NAMALWA (cell line): ENCODE results near the gene GSE1.

Source experiments
- DNase-seq: peaks from one replicate; pipeline ENCODE4 v3.0.0-alpha.2; 2015; ENCODE audit warnings: low spot score

GSE1 gene

DNA sequence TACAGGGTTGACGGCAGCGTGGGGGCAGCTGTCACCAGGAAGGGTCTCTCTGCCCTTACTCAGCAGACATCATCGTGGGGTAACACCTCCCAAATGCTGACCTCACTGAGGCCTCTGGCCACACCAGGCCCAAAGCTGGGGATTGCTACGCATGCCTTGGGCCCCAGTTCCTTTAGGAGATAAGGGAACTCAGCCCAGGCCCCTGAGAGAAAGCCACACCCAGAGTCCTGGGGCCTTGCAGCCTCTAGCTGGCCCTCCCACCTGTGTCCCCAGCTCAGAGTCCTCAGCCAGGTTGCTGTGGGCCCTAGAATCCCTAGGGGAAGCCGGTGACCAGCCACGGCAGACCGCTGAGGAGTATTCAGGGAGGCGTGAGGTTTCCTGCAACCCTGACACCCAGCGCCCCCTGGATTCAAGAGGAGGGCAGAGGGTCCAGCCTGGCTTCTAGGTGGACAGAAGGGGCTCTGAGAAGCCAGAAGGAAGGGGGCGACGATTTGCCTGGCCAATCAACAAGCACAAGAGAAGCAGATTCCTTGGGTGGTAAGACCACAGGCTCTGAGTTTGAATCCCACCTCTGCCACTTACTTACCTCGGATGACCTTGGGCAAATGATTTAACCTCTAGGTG is 85.9 kb downstream of the GSE1 start:
- no peak for DNase-seq

DNA sequence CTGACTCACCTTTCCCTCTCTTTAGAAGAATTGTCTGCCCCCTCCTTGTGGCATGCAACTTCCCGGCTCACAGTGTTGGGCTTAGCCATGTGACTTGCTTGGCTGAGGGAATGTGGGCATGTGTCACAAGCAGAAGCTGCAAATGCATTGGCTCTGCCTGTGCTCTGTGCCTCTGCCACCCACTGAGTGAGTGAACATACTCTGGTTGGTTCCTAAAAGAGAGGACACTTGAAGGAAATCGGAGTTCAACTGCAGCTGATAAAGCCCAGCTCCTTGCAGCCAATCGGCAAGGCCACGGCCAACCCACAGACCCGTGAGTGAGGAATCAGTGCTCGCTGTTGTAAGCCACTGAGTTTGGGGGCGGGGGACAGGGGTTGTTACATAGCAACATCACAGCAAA is 86.5 kb downstream of the GSE1 start:
- no peak for DNase-seq

DNA sequence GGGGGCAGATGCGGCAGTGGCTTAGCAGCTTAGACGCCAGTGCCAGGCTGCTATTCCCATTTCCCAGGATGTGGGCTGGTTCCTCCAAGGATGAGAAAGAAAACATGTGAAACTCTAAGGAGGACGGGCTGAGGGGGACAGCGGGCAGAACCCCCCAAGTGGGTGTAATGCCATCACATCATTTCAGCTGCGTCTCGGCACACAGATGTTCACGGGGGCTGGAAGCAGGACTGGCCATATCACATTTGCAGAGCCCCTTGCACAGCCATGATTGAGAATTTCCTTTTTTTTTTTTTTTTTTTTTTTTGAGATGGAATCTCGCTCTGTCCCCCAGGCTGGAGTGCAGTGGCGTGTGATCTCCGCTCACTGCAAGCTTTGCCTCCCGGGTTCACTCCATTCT is 90.9 kb downstream of the GSE1 start:
- DNase-seq: no peak

DNA sequence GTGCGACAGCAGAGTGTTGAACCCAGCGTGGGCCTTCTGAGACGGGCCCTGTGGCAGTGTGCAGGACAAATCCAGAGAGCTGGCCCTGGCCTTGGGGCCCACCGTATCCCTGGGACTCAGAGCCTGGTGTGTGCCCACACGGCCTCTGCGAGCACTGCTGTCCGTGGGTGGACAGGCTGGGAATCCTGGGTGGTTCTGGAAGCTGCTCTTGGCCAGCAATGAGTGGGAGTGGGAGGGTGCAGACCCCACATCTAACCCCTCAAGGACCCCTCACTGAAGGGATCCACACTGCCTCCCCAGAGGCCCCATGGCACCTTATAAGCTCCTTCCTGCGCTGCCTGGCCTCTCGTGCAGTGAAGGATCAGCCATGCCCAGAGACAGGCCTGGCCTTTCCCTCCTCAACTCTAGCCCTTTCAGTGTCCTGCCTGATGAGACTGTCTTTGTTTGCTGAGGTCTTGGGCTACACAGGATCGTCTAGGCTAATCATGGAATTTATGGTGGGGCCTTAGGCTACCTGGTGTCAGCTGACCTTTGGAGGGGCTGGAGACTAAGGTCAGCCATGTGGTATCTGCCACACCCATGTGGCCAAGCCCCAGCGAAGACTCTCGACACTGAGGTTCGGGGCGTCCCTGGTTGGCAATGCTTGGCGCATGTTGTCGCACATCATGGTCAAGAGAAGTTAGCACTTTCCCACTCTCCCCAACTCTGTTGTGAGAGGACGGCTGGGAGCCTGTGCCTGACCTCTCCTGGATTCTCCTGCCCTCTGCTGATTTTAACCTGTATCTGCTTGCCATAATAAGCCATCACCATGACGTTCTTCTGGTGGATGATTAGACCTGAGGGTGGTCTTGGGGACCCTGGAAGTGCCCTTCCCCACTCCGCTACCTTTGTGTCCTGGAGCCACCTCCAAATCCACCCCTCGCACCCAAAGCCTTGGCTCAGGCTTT is 92.1 kb downstream of the GSE1 start:
- DNase-seq: no peak

DNA sequence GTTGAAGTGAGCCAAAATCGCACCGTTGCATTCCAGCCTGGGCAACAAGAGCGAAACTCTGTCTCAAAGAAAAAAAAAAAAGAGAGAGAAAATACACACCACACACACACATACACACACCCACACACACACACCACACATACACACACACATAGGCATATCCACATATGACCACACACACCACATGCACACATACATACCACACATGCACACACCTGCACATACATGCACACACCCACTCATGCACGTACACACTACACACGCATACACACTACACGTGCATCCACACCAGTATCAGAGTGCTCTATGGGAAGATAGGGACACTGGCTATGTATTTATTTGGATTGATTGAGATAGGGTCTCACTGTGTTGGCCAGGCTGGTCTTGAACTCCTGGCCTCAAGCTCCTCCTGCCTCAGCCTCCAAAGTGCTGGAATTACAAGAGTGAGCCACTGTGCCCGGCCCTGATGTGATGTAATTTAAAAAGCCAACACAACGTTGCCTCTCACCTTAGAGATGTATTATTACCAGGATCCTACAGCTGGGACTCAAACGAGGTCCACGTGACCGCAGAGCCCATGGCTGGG is 93.4 kb downstream of the GSE1 start:
- no peak for DNase-seq

DNA sequence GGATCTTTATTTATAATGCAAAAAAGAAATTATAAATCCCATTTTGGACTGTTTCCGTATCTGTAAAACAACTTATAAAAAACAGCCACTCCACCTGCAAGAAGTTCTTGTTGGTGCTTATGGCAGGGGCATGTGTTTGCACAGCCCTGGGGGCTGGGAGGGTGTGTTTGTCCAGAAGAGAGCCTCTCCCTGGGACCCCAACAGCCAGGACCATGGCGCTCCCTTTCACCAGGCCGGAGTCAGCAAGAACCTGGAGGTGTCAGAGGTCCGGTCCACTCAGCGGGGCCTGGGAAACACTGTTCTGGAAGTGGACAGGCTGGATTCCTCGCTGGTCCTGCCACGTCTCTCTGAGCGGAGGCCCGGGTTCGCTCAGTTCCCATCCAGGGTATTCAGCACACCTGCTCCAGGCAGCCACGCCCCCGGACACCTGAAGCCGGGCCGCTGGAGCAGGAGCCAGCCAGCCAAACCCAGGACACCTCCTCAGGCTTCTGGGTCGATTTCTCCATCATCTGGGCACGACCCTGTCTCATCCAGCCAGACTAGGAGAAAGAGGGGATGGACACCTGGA is 94.5 kb downstream of the GSE1 start:
- no peak for DNase-seq

DNA sequence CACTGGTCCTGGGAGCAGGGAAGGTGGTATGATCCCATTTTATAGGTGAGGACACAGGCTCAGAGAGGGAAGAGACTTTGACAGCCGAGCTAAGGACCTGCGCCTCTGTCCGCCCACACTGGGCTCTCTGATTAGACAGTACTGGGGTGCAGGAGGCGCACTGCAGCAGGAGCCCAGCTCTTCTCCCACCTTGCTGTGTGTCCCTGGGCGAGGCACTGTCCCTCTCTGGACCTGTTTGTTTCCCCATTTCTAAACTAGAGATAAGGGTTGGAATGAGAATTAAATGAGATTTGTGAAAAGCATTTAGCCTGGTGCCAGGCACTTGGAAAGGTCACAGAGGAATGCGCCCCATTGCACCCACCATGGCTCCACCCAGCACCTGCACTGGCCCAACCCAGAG is 95.2 kb downstream of the GSE1 start:
- DNase-seq: no peak

DNA sequence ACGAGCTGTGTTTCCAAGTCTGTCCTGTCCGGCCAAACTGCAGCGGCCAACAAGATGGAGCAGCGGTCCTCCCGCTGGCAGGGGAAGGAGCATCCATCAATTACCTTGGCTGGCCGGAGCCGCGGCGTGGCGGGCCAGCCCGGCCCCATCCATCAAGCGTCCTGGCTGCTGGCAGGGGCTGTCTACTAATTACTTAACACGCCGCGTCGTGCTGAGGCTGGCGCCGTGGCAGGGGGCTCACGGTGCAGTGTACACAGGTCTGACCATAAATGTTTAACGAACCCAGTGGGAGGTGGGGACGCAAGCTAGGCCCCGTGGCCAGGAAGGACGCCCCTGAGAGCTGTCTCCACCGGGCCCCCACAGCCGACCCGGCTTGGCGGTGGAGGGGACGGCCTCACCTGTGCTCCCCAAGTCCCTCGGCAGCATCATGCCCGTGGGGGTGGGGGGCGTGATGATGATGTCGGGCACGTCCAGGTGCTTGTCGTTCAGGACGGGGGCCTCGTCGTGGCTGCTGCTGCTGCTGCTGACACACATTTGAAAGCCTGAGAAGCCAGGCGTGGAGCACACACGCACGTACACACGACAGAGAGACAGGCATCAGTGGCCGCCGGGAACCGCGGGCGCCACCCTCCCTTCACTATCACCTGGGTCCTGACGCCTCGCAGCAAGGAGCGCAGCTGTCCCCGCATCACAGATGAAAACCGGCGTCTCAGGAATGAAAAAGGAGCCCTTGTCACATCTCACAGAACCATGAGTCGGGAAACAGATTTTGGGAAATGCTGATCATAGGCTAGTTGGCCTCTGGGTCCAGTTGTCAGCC is 96.9 kb downstream of the GSE1 start:
- DNase-seq: no peak

DNA sequence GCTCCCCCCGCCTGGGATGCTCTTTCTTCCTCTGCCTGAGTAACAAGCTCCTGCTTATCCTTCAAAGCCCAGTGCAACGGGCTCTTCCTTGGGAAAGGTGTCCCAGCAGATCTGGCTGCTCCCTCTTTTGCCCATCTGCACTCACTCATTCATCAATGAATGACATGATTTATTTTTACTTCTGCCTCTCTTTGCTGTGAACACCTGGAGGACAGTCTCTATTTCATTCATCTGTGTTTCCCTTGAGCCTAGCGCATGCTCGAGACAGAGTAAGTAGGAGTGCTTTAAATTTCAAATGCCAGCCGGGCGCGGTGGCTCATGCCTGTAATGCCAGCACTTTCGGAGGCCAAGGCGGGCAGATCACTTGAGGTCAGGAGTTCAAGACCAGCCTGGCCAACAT is 97.6 kb downstream of the GSE1 start:
- no peak for DNase-seq

DNA sequence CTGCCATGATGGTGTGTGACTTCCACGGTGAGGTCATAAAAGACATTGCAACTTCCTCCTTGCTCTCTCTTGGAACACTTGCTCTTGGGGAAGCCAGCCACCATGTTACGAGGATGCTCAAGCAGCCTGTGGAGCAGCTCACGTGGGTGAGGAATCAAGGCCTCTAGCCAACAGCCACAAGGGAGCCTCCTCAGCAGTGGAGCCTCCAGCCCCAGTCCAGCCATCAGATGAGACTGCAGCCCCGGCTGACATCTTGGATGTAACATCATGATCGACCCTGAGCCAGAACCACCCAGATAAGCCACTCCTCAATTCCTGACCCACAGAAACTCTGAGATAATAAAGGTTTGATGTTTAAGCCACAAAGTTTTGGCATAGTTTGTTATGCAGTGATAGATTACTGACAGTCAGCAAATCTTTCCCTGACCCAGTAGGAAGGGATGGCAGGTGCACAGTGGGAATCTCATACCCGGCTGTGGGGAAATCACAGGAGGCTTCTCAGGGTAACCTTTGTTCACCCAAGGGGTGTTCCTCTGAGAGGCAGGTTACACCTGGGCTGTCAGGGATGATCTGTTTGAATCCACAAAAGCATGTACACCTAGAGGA is 99.0 kb downstream of the GSE1 start:
- no peak for DNase-seq

DNA sequence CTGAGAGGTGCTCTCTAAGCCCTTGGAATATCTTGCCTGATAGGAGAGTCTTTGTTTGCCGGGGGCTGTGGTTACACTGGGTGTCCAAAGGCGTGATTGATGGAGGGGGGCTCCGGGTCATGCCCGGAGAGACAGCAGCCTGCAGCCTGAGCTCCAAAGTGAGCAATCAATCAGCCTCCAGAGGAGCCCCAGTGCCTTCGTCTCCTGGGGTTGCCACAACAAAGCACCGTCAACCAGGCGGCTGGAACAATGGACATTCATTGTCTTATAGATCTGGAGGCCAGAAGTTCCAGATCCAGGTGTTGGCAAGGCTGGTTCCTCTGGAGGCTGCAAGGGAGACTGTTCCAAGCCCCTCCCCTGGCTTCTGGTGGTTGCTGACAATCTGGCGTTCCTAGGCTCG is 99.7 kb downstream of the GSE1 start:
- DNase-seq: no peak

DNA sequence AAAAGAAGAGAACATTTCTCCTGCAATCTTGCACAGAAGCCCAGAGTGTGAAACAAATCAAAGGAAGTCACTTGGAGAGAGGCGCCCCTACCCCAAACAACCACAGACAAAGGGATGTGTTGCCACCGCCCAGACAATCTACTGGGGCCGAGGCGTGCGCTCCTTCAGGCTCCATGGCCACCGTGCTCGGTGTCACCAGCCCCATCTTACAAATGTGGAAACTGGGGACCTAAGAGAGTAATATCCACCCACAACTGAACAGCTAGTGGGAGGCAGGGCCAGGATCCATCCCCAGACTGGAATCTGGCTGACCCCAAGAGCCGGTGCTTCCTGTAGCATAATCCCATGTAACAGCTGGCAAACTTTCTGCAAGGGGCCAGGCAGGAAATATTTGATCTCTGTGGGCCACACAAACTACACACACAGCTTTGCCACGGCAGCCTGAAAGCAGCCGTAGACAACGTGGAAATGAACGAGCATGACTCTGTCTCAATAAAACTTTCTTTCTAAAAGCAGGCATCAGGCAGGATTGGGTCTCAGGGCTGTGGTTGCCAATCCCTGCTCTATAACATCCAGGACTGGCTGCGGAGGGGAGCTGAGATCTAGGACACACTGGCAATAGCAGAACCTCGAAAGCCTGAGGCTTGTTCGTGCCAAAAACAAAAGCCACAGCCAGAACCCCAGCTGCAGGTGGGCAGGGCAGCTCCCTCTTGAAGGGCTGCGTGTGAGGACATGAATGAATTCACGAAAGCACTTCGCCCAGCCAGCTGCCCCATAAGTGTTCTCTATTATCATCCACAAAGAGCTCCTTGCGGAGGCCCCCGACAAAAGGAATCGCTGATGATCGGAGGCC is 102.3 kb downstream of the GSE1 start:
- DNase-seq: no peak

DNA sequence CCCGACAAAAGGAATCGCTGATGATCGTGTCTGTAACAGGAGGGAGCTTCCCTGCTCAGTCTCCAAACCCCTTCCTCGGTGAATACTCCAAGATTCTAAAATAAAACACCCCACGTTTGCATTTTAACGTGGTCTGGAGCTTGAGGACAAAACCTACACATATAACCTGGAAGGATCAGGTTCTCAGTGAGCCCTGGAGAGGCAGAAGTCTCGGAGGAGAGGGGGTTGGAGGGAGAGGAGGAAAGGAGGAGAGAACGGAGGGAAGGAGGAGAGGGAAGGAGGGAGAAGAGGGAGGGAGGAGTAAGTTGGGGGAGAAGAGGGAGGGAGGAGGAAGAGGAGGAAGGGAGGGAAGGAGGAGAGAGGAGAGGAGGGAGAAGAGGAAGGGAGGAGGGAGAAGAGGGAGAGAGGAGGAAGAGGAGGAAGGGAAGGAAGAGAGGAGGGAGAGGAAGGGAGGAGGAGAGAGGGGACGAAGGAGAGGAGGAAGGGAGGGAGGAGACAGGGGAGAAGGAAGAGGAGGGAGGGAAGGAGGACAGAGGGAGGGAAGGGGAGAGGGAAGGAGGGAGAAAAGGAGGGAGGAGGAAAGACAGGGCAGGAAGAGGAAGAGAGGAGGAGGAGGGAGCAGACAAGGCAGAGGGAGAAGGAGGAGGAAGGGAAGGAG is 103.0 kb downstream of the GSE1 start:
- DNase-seq: no peak

DNA sequence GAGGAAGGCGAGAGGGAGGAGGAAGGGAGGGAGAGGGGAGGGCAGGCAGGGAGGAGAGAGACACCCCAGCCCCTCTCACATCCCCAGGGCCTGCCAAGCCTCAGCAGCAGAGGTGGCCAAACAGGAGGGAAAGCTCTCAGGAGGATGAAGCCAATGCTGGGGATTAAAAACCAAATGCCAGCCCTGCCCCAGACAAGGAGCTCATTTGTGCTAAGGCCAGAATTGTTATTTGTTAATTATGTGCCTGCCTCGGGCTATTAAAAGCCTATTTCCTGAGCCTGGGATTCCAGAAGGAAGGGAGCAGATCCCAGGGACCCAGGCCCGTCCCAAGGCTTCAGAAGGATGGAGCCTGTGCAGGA is 103.5 kb downstream of the GSE1 start:
- no peak for DNase-seq

DNA sequence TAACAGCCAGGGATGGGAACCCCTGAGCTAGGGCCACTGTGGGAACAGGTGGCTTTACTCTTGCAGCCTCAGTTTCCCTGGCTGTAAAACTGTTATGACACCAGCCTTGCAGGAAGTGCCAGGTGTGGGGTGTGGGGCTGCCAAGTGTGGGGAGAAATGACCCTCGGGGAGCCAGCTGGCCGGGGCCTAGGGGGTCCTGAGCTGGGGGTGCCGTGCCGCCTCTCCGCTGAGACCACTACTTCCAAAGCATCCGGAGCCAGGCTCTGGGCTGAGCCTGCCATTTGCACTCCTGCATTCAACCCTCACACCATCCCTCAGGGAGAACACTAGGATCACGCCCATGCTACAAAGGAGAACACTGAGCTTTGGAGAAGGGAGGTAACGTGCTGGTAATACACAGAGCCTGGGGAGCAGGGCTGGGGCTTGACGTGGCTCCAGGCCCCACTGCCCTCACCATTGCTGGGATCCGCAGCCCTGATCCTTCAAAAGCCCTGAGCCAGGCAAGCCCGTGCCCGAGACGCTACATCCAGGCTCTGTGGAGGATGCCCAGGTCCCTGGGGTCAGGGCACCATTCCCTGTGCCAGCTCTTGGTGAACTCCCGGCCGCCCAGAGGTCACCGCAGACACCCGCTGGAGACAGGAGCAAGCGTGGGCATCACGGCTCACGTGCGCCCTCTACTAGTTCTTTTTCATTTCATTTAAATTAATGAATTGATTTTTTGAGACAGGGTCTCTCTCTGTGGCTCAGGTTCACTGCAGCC is 104.5 kb downstream of the GSE1 start:
- DNase-seq: peak; percentile 82

DNA sequence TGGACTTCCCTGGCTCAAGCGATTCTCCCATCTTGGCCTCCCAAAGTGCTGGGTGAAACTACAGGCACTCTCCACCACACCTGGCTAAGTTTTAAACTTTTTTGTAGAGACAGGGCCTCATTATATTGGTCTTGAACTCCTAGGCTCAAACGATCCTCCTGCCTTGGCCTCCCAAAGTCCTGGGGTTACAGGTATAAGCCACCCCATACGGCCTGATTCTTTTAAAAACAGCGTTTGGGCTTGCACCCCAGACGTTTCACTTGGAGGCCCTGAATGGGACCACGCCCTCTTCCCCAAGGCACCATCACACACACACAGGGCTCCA is 105.0 kb downstream of the GSE1 start:
- no peak for DNase-seq

DNA sequence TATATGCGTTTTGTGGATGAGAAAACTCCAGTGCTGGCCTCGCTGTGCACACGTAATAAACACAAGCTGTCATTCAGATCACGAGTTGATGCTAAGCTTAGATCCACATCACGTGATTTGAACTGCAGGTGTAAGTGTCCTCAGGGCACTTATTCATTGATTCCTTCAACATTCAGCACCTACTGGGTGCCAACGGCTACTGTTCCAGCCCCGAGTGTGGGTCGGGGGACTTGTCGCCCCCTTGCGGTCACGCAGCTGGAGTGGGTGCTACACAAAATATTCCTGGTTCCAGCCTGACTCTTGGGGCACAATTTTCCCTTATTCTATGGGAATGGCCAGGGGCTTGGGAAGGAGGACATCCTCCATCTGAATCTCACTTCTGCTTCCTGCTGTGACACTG is 105.6 kb downstream of the GSE1 start:
- peak; percentile 77 for DNase-seq

DNA sequence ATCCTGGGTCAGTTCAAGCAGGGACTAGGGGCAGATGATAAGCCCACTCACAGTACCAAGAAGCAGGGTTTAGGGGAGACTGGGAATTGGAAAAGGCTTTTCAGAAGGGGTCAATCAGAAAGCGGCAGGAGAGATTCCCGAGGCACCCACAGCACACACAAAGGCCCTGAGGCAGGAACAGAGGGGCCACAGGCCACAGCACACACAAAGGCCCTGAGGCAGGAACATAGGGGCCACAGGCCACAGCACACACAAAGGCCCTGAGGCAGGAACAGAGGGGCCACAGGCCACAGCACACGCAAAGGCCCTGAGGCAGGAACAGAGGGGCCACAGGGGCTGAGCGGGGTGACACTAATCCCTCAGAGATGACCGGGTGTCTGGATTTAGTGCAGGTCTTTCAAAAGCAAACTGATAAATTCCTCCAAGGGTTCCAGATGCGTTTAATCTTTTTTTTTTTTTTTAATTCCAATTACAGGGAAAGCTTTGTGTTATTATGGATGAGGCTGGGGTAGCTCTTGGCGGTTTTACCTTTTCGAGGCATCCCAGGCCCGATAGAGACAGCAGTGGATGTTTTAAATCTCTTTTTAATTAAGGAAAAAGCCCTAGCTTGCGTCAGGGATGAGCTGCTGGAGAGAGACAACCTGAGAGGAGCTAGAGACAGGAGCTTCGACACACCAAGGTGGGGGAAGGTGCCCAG is 106.6 kb downstream of the GSE1 start:
- DNase-seq: no peak

DNA sequence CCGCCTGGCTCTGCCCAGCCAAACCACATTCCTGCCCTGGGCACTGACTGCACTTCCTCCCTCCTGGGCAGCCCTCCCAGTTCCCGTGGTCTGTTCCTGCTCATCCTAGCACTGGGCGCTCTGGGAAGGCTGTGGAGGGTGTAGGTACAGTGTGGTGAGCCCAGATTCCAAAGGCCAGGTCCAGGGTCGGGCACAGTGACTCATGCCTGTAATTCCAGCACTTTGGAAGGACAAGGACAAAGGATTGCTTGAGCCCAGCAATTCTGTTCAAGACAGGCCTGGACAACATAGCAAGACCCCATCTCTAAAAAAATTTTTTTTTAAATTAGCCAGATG is 107.1 kb downstream of the GSE1 start:
- DNase-seq: no peak
